Gastroesophageal sphincter (tissue), 4 donors: ENCODE results near the gene DMD. TPM values are rescaled to one million over a fixed set of nuclear protein-coding genes. Genes with fewer than 3 reads are reported as not detected.

Experiments
- ATAC-seq: fragments of 150-250 bp; one replicate; pipeline ENCODE4 v1.9.1; 2016; ENCODE audit warnings: mild to moderate bottlenecking, moderate library complexity
- H3K27ac ChIP-seq, 4 donors: fragments of 200-600 bp; sonication (generic) in 3 of 4; 1 replicate in 3 of 4; 2 replicates in 1 of 4; pipeline ENCODE4 v1.5.1; 2016 to 2019
- H3K27me3 ChIP-seq: fragments of 200-600 bp; sonication (generic); one replicate; pipeline ENCODE4 v1.5.1; 2019
- H3K36me3 ChIP-seq, 2 donors: fragments of 200-600 bp; sonication (generic); one replicate each; pipeline ENCODE4 v1.5.1; 2019; ENCODE audit warnings: control low read depth in 1 of 2
- H3K4me1 ChIP-seq, 3 donors: fragments of 200-600 bp; sonication (generic); 1 replicate in 2 of 3; 2 replicates in 1 of 3; pipeline ENCODE4 v1.5.1; 2016 to 2019; ENCODE audit warnings: control low read depth in 2 of 3
- H3K4me3 ChIP-seq, 2 donors: fragments of 200-600 bp; sonication (generic); one replicate each; pipeline ENCODE4 v1.5.1; 2019; ENCODE audit warnings: mild to moderate bottlenecking in 1 of 2, moderate library complexity in 1 of 2
- H3K9me3 ChIP-seq, 3 donors: fragments of 200-600 bp; sonication (generic); one replicate each; pipeline ENCODE4 v1.5.1; 2017 to 2019; ENCODE audit warnings: control low read depth in 2 of 3
- EP300 ChIP-seq: sonication (generic); formaldehyde crosslinking; IDR thresholded peaks from one replicate; pipeline ENCODE4 v1.6.1; 2017; ENCODE audit warnings: antibody characterized with exemption, mild to moderate bottlenecking
- POLR2A ChIP-seq, 2 donors: fragments of 450-650 bp; IDR thresholded peaks; one replicate each; pipeline ENCODE4 v1.6.1; 2017; ENCODE audit warnings: antibody characterized with exemption in 2 of 2, mild to moderate bottlenecking in 2 of 2, moderate library complexity in 1 of 2
- POLR2AphosphoS5 ChIP-seq: sonication (generic); formaldehyde crosslinking; IDR thresholded peaks from one replicate; pipeline ENCODE4 v1.6.1; 2017; ENCODE audit warnings: antibody characterized with exemption
- WGBS, 2 donors: methylation state at CpG; one replicate each; pipeline ENCODE4 v1.1.5; 2018; ENCODE audit warnings: low coverage in 1 of 2; 5-methylcytosine and 5-hydroxymethylcytosine counted together
- total RNA-seq, 4 donors: library from RNA; depleted of rRNA; stranded (reverse); fragments of >200 nt; gene quantifications; one replicate each; pipeline ENCODE4 v1.1.0, GENCODE V29; 2016
- TF ChIP-seq, protein P1 (sequence below), 4 experiments: fragments of 200-600 bp in 2 of 4; fragments of 450-650 bp in 2 of 4; sonication (generic) in 1 of 4; IDR thresholded peaks; one replicate each; pipeline ENCODE4 v1.5.1; 2017 to 2019; ENCODE audit warnings: antibody characterized with exemption in 4 of 4, mild to moderate bottlenecking in 2 of 4, moderate library complexity in 2 of 4

DMD gene
- total RNA-seq, 4 donors from 2014 or later = 111 to 225 (median 183) TPM

DNA sequence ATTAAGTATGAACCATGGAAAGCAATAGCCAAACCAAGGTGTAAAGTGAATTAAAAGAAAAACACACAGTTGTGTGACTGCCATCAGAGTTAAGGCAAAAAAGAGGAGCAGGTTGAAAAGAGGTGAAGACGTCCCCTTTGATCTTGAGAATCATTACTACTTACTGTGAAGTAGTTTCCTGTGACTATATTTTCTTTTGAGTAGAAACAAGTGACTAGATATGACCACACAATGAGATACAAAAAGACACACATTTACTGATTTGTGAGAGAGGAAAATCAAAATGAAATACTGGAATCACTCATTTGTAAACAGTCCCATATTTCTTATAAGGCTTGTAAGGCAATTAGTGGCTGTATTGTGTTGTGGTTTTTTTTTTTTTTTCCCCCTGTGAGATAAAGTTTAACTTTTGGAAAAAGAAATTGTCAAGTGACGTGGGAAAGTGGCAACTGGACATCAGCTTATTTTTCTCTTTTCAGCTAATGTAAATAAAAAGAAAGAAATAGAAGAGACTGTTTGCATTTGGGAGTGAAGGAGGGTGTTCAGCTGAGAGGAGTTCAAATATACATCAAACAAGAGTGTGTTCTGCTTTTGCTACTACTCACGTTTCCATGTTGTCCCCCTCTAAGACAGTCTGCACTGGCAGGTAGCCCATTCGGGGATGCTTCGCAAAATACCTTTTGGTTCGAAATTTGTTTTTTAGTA is 2033.1 kb downstream of the DMD start:
- no peaks in the 10 kb centered on the region for H3K4me1 ChIP-seq
- no peak overlapping the region for H3K4me3 ChIP-seq
- no peak for ATAC-seq
- H3K9me3 ChIP-seq = no peaks in the 10 kb centered on the region
- peaks cover 0 to 3% of the 10 kb centered on the region in 2 donors for H3K36me3 ChIP-seq
- H3K27me3 ChIP-seq = no peaks in the 10 kb centered on the region
- TF ChIP-seq POLR2AphosphoS5 (no peak), POLR2A (IDR thresholded peaks at IDR 0.05) (no peak), EP300 (no peak)
- TF ChIP-seq, protein P1, sequence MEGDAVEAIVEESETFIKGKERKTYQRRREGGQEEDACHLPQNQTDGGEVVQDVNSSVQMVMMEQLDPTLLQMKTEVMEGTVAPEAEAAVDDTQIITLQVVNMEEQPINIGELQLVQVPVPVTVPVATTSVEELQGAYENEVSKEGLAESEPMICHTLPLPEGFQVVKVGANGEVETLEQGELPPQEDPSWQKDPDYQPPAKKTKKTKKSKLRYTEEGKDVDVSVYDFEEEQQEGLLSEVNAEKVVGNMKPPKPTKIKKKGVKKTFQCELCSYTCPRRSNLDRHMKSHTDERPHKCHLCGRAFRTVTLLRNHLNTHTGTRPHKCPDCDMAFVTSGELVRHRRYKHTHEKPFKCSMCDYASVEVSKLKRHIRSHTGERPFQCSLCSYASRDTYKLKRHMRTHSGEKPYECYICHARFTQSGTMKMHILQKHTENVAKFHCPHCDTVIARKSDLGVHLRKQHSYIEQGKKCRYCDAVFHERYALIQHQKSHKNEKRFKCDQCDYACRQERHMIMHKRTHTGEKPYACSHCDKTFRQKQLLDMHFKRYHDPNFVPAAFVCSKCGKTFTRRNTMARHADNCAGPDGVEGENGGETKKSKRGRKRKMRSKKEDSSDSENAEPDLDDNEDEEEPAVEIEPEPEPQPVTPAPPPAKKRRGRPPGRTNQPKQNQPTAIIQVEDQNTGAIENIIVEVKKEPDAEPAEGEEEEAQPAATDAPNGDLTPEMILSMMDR (IDR thresholded peaks at IDR 0.05) = no peak
- 67 to 81% methylated on average over 4 to 6 of the region's 6 CpGs for WGBS, 2 donors
- no peak overlapping the region for H3K27ac ChIP-seq

DNA sequence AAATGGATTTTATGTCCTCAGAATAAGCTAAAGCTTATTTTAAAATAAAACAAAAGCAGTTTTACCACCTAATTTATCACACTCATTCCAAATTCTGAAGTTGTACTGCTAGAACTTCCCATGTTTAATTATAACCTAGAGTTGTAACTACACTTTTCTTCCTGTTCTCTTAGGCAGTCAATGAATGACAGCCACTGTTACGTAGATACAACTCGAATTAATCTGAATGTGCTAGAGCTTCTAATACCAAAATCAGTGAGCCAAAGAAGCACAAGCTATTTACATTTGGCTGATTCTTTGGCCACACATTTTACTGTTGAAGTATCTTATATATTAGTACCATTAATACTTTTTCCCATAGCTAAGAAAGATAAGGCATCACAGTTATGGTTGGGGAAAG is 2040.6 kb downstream of the DMD start:
- no peak for ATAC-seq
- WGBS, 2 donors = 65 to 75% methylated on average over 2 of the region's 2 CpGs

DNA sequence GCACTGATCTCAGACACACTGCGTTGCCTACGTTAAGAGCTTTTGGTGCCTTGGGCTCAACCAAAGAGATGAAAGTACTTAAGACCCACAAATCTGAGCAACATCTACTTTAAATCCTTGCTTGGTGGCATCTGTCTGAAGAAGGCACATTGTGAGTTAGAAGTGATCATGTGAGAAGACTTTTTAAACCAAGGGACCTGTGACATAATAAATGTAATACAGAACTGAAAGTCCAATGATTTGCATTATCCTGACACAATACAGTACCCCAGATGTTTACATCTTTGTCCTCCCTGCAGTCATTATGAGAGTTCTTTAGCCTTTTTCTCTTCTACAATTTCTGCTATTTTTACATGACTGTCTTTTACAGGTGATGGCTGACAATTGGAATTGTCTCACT is 2042.8 kb downstream of the DMD start:
- H3K27me3 ChIP-seq = no peaks in the 10 kb centered on the region

More for the DNA sequence above, 2040.6 kb downstream of the DMD start:
- Histone ChIP-seq H3K4me3 (no peak overlapping the region), H3K27ac (no peak overlapping the region), H3K4me1 (no peaks in the 10 kb centered on the region), H3K27me3 (no peaks in the 10 kb centered on the region), H3K36me3 (peaks cover 0 to 8% of the 10 kb centered on the region in 2 donors), H3K9me3 (no peaks in the 10 kb centered on the region)
- TF ChIP-seq, protein P1 (IDR thresholded peaks at IDR 0.05) = no peak
- TF ChIP-seq EP300 (no peak), POLR2AphosphoS5 (no peak), POLR2A (IDR thresholded peaks at IDR 0.05) (no peak)

DNA sequence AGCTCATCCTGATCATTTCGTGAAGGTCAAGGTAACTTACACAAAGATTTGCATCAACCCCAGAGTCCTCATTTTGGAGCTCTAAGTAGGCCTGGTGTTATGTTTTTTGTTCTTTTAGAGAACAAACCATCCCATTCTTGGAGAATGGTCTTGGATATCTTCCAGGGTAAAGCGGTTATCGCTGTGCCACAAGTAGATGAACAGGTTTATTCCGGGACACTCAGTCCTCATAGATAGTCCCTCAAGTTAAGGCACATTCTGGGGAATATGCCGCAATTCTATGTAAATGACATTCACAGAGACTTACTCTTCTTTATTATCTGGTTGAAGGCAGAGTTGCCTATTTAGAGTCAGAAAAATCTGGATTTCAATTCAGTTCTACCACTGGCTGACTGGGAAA is 2044.5 kb downstream of the DMD start:
- no peak for ATAC-seq
- Histone ChIP-seq H3K27me3 (no peaks in the 10 kb centered on the region), H3K9me3 (no peaks in the 10 kb centered on the region), H3K36me3 (peaks cover 0 to 8% of the 10 kb centered on the region in 2 donors), H3K4me1 (no peaks in the 10 kb centered on the region), H3K4me3 (no peak overlapping the region), H3K27ac (no peak overlapping the region)
- no peak for TF ChIP-seq POLR2A (IDR thresholded peaks at IDR 0.05)
- TF ChIP-seq EP300 = no peak
- TF ChIP-seq, protein P1 (IDR thresholded peaks at IDR 0.05) = no peak
- TF ChIP-seq POLR2AphosphoS5 = no peak
- 80 to 100% methylated on average over 4 to 5 of the region's 5 CpGs for WGBS, 2 donors

More for the DNA sequence above, 2042.8 kb downstream of the DMD start:
- ATAC-seq = no peak
- Histone ChIP-seq H3K36me3 (peaks cover 0 to 8% of the 10 kb centered on the region in 2 donors), H3K4me3 (no peak overlapping the region), H3K27ac (no peak overlapping the region), H3K9me3 (no peaks in the 10 kb centered on the region), H3K4me1 (no peaks in the 10 kb centered on the region)
- no peak for TF ChIP-seq POLR2AphosphoS5
- 94% methylated on average over 2 of the region's 2 CpGs; no CpG with 5 or more reads in 1 of the 2 donors for WGBS, 2 donors

DNA sequence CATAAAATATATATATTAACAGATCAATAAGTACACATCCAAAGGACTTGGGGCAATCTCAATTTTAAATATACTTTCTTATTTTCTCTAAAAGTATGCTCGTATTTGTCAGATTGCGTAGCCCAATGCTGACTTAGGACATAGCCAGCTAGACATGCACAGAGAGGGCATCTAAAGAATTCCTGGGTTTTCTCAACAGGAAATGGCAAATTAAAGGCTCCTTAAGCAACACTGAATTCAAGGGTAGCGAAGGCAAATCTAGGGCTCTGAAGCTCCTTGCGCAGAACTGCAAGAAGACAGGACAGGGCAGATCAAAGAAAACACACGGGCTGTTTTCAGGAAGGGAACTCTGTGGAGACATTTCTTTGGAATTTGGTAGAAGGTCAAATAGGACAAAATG is 2044.9 kb downstream of the DMD start:
- Histone ChIP-seq H3K4me1 (no peaks in the 10 kb centered on the region), H3K27me3 (no peaks in the 10 kb centered on the region), H3K9me3 (no peaks in the 10 kb centered on the region), H3K4me3 (no peak overlapping the region), H3K27ac (no peak overlapping the region), H3K36me3 (peaks cover 0 to 8% of the 10 kb centered on the region in 2 donors)
- no peak for ATAC-seq
- 74 to 90% methylated on average over 2 to 4 of the region's 5 CpGs for WGBS, 2 donors
- no peak for TF ChIP-seq EP300
- TF ChIP-seq POLR2A (IDR thresholded peaks at IDR 0.05) = no peak
- no peak for TF ChIP-seq POLR2AphosphoS5
- TF ChIP-seq, protein P1 (IDR thresholded peaks at IDR 0.05) = no peak
